Transverse colon (tissue), 4 donors: ENCODE results near the gene POLR3GL. TPM values are rescaled to one million over a fixed set of nuclear protein-coding genes. Genes with fewer than 3 reads are reported as not detected.

ENCODE experiments used
- DNase-seq: peaks from one replicate; pipeline ENCODE4 v3.0.0-alpha.2; 2019
- H3K27ac ChIP-seq, 4 donors: fragments of 200-600 bp; sonication (generic); 2 replicates each; pipeline ENCODE4 v1.5.1; 2016 to 2018; ENCODE audit warnings: inconsistent platforms in 4 of 4
- H3K27me3 ChIP-seq: fragments of 200-600 bp; sonication (generic); 2 replicates; pipeline ENCODE4 v1.5.1; 2017; ENCODE audit warnings: inconsistent platforms
- H3K36me3 ChIP-seq, 4 donors: fragments of 200-600 bp; sonication (generic); 2 replicates each; pipeline ENCODE4 v1.5.1; 2017 to 2019; ENCODE audit warnings: inconsistent platforms in 4 of 4
- H3K4me1 ChIP-seq, 4 donors: fragments of 200-600 bp; sonication (generic); 2 replicates each; pipeline ENCODE4 v1.5.1; 2017 to 2020; ENCODE audit warnings: inconsistent platforms in 4 of 4
- H3K4me3 ChIP-seq, 4 donors: fragments of 200-600 bp; sonication (generic); 1 replicate in 1 of 4; 2 replicates in 3 of 4; pipeline versions ENCODE4 v1.5.1 to v1.6.1; 2017 to 2019; ENCODE audit warnings: inconsistent platforms in 4 of 4
- H3K9me3 ChIP-seq, 2 donors: fragments of 200-600 bp; sonication (generic); 2 replicates each; pipeline ENCODE4 v1.5.1; 2017 to 2019; ENCODE audit warnings: inconsistent platforms in 2 of 2
- CTCF ChIP-seq, 5 experiments: fragments of 200-600 bp in 3 of 5; fragments of 450-650 bp in 2 of 5; sonication (generic) in 3 of 5; IDR thresholded peaks; 1 replicate in 2 of 5; 2 replicates in 3 of 5; pipeline ENCODE4 v1.5.1; 2016 to 2017; ENCODE audit warnings: antibody characterized with exemption in 5 of 5, inconsistent platforms in 3 of 5, mild to moderate bottlenecking in 2 of 5, moderate library complexity in 1 of 5
- EP300 ChIP-seq: sonication (generic); formaldehyde crosslinking; IDR thresholded peaks from one replicate; pipeline ENCODE4 v1.6.1; 2017; ENCODE audit warnings: antibody characterized with exemption, low read depth
- POLR2A ChIP-seq: fragments of 450-650 bp; IDR thresholded peaks from one replicate; pipeline ENCODE4 v1.6.1; 2016; ENCODE audit warnings: antibody characterized with exemption, mild to moderate bottlenecking, moderate library complexity
- POLR2AphosphoS5 ChIP-seq, 3 donors: sonication (generic); formaldehyde crosslinking; IDR thresholded peaks; one replicate each; pipeline ENCODE4 v1.6.1; 2016; ENCODE audit warnings: antibody characterized with exemption in 3 of 3
- WGBS, 2 donors: methylation state at CpG; one replicate each; pipeline ENCODE4 v1.1.5; 2018; ENCODE audit warnings: low coverage in 1 of 2; 5-methylcytosine and 5-hydroxymethylcytosine counted together
- in situ Hi-C, 4 donors: fragments of 200-750 bp; cut with MboI; loops; one replicate each; pipeline versions ENCODE4 v1.15.0 to v1.15.1; 2017; ENCODE audit warnings: low sequenced_read_pairs in 3 of 4, low pct_ligation_motif_present in 1 of 4, low pct_unique_long_range_greater_than_20kb in 1 of 4
- intact Hi-C: fragments of 100-400 bp; cut with DNase I; formaldehyde crosslinking; loops from one replicate; pipeline ENCODE4 v1.15.1; 2023; ENCODE audit warnings: low total_unique reads
- total RNA-seq, 4 donors: library from RNA; depleted of rRNA; stranded (reverse); fragments of >200 nt; gene quantifications; one replicate each; pipeline ENCODE4 v1.1.0, GENCODE V29; 2016

POLR3GL gene
- total RNA-seq, 4 donors from 2014 or later = 1.2 to 23.7 (median 14.4) TPM

GRCh38 chr1:145956361-145956760, 8.1 kb upstream of the POLR3GL start:
- in situ Hi-C loops (no loop called here), intact Hi-C loops (no loop called here)
- no peak for TF ChIP-seq CTCF (IDR thresholded peaks at IDR 0.05)
- no peak for TF ChIP-seq POLR2AphosphoS5 (IDR thresholded peaks at IDR 0.05)
- no peak for TF ChIP-seq EP300
- no peak for TF ChIP-seq POLR2A
- peaks cover 14 to 64% (median 41%) of the 10 kb centered on the region in 4 donors for H3K4me1 ChIP-seq
- H3K36me3 ChIP-seq = no peaks in the 10 kb centered on the region
- H3K27ac ChIP-seq = peak overlapping the region; percentile 86 to 96 (median 92)
- no peak for DNase-seq
- peaks cover 26% of the 10 kb centered on the region for H3K27me3 ChIP-seq
- no peaks in the 10 kb centered on the region for H3K9me3 ChIP-seq
- peak overlapping the region in 3 of 4 donors; percentile 62 to 80 (median 64) for H3K4me3 ChIP-seq

- Histone ChIP-seq H3K9me3 (no peaks in the 10 kb centered on the region), H3K27ac (peak overlapping the region; percentile 86 to 96 (median 92)), H3K4me3 (peak overlapping the region; percentile 45 to 80 (median 63)), H3K4me1 (peaks cover 18 to 69% (median 47%) of the 10 kb centered on the region in 4 donors), H3K36me3 (no peaks in the 10 kb centered on the region), H3K27me3 (peaks cover 31% of the 10 kb centered on the region)
- intact Hi-C loops = no loop called here
- in situ Hi-C loops = no loop called here
- no peak for DNase-seq
- no peak for TF ChIP-seq POLR2A
- no peak for TF ChIP-seq EP300
- TF ChIP-seq CTCF (IDR thresholded peaks at IDR 0.05) = peak in 1 of 5 experiments; percentile 14
- TF ChIP-seq POLR2AphosphoS5 (IDR thresholded peaks at IDR 0.05) = peak in 1 of 3 donors; percentile 27
- WGBS, 2 donors = 23 to 24% methylated on average over 3 of the region's 3 CpGs
These were observed 7.6 kb upstream of the POLR3GL start for GRCh38 chr1:145956781-145957442.

GRCh38 chr1:145957443-145958319, 6.8 kb upstream of the POLR3GL start, which contains the start of gene LIX1L:
TSS of gene LIX1L (minus strand) at chr1:145958017. CDS start at chr1:145957927, 90 bp downstream.
- in situ Hi-C loops (no loop called here), intact Hi-C loops (loop anchor here (2.0 kb wide), 1 partner anchor 39 kb away; the partner anchor contains the start of gene PEX11B)
- Histone ChIP-seq H3K27me3 (peaks cover 36% of the 10 kb centered on the region), H3K4me3 (peak within 1 kb of the TSS; percentile 45 to 80 (median 63)), H3K9me3 (no peaks in the 10 kb centered on the region), H3K4me1 (peaks cover 18 to 77% (median 54%) of the 10 kb centered on the region in 4 donors), H3K36me3 (no peaks in the 10 kb centered on the region), H3K27ac (peak within 1 kb of the TSS; percentile 86 to 96 (median 92))
- 0% methylated on average over 7 to 34 of the region's 60 CpGs for WGBS, 2 donors
- peak; percentile 89 to 94 (median 93) for TF ChIP-seq POLR2AphosphoS5 (IDR thresholded peaks at IDR 0.05)
- TF ChIP-seq CTCF (IDR thresholded peaks at IDR 0.05) = no peak
- TF ChIP-seq POLR2A = peak; percentile 73
- TF ChIP-seq EP300 = no peak
- peak; percentile 96 for DNase-seq

GRCh38 chr1:145958734-145959133, 5.8 kb upstream of the POLR3GL start:
- no peaks in the 10 kb centered on the region for H3K36me3 ChIP-seq
- H3K4me3 ChIP-seq = no peak overlapping the region
- peak overlapping the region; percentile 89 to 96 (median 93) for H3K27ac ChIP-seq
- intact Hi-C loops = loop anchor here (2.0 kb wide), 1 partner anchor 40 kb away; the partner anchor contains the start of gene PEX11B
- no peak for DNase-seq
- H3K27me3 ChIP-seq = peaks cover 36% of the 10 kb centered on the region
- peaks cover 29 to 85% (median 64%) of the 10 kb centered on the region in 4 donors for H3K4me1 ChIP-seq
- no peaks in the 10 kb centered on the region for H3K9me3 ChIP-seq
- TF ChIP-seq CTCF (IDR thresholded peaks at IDR 0.05) = no peak
- TF ChIP-seq EP300 = no peak
- no peak for TF ChIP-seq POLR2A
- TF ChIP-seq POLR2AphosphoS5 (IDR thresholded peaks at IDR 0.05) = no peak
- in situ Hi-C loops = no loop called here
